Measurements from ENCODE around the gene EFCAB12. TPM values are rescaled to one million over a fixed set of nuclear protein-coding genes. Genes with fewer than 3 reads are reported as not detected.

EFCAB12 gene
- total and polyA plus RNA-seq, 2 donors (not counting 3 experiments of a cell fraction or from before 2014, with no cell fraction given), result 0.15 to 0.49 TPM

DNA sequence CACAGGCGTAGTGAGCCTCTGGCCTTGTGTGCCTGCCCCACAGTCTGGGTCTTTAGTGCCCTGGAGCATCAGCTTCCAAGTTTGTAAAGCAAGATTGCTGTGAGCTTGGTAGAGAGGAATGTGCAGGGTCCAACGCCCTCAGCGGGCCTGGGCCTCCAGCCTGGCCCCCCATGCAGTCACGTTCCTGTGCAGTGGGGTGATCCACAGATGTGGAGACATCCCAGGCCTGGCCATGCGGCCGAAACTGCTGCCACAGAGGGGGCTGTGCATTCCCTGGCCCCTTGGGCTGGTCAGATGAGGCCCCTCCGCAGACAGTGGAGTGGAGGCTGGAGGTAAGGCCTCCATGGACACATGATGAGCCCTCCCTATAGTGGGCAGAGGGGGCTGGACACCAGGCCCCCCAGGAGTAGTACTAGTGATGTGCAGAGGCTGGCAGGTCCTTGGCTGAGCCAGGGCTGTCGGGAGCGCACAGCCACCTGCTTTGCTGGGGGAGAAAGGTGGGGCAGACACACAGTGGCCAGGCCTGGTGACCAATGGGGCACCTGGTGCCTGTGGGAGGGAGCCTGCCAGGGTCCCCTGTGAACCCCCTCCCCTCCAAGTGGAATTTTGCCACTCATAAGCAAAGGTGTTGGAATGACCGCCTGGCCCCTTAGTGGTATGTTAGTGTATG lies 71.5 kb downstream of the EFCAB12 start:
- Histone ChIP-seq H3K27me3 (ENCODE audit: control insufficient read depth in 2 of 2, insufficient read depth in 2 of 2, low read length in 2 of 2) (no peaks in the 10 kb centered on the region), H3K27ac (ENCODE audit: insufficient read depth, low read depth, low read length) (no peak overlapping the region)
- dilution Hi-C loops (cut with MboI; ENCODE audit: extremely low pct_ligation_motif_present, low sequenced_read_pairs), result no loop called here

DNA sequence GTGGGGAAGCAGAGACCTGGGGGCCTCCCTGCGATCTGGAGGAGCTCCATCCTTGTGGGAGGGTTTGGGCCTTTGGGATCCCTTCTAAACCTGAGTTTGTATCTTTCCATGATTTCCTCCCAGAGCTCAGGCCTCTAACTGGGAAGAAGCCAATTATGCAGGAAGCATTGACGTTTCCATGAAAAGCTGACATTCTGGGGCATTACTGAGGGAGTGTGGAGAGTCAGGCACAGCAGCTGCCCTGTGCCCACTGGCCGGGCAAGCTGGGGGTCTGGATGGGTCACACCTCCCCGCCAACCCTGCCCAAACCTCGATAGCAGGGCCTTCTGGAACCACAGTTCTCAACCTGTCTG lies 74.9 kb downstream of the EFCAB12 start:
- FAIRE-seq, result peak; percentile 42
- DNase-seq (ENCODE audit: low read depth, low spot score), result no peak

More for the DNA sequence above, 71.5 kb downstream of the EFCAB12 start:
- no peaks in the 10 kb centered on the region for H3K36me3 ChIP-seq (ENCODE audit: control insufficient read depth in 2 of 2, extremely low read depth in 1 of 2, insufficient read depth in 2 of 2, low read length in 2 of 2)
- no peaks in the 10 kb centered on the region for H3K9me3 ChIP-seq (replicated peaks; ENCODE audit: control insufficient read depth, insufficient read depth, low read length)
- DNase-seq (ENCODE audit: low read depth, low spot score) (no peak), FAIRE-seq (no peak)
- no peak overlapping the region for H3K4me3 ChIP-seq (replicated peaks in 1 of 3; ENCODE audit: insufficient read depth in 1 of 3, low read depth in 1 of 3, low read length in 3 of 3)
- no peaks in the 10 kb centered on the region for H3K9me1 ChIP-seq (replicated peaks; ENCODE audit: control insufficient read depth, extremely low read depth, insufficient read depth, low read length)
- BruUV-seq (replicated peaks), result no TSS peak
- no peaks in the 10 kb centered on the region for H4K20me1 ChIP-seq (replicated peaks; ENCODE audit: control insufficient read depth, extremely low read depth, insufficient read depth, low read length)
- intact Hi-C loops (cut with micrococcal nuclease), result no loop called here
- no peak overlapping the region for H3K4me2 ChIP-seq (ENCODE audit: insufficient read depth, low read length)
- no peaks in the 10 kb centered on the region for H3K79me2 ChIP-seq (ENCODE audit: control insufficient read depth, insufficient read depth, low read length)
- H3K9ac ChIP-seq (replicated peaks; ENCODE audit: extremely low read depth, insufficient read depth, low read length), result no peak overlapping the region
- TF ChIP-seq MYC (IDR thresholded peaks at IDR 0.05; ENCODE audit: low read depth, low read length), result no peak
- no peak for TF ChIP-seq GATA2 (IDR thresholded peaks at IDR 0.05; ENCODE audit: insufficient read depth, insufficient read length, low read depth, low read length)
- TF ChIP-seq EZH2 (IDR thresholded peaks at IDR 0.05; ENCODE audit: borderline replicate concordance, low read depth, low read length, severe bottlenecking), result no peak
- TF ChIP-seq, protein P1, sequence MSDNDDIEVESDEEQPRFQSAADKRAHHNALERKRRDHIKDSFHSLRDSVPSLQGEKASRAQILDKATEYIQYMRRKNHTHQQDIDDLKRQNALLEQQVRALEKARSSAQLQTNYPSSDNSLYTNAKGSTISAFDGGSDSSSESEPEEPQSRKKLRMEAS (IDR thresholded peaks at IDR 0.05; ENCODE audit: insufficient read depth, insufficient read length), result no peak
- POLR2A ChIA-PET, result no interaction called here
- H2AFZ ChIP-seq (ENCODE audit: low read depth, low read length), result no peak overlapping the region
- peaks cover 11% of the 10 kb centered on the region for H3K4me1 ChIP-seq (ENCODE audit: control insufficient read depth, extremely low read depth, insufficient read depth, low read length)
- CTCF ChIA-PET, result no interaction called here

More for the DNA sequence above, 74.9 kb downstream of the EFCAB12 start:
- no peaks in the 10 kb centered on the region for H3K79me2 ChIP-seq (ENCODE audit: control insufficient read depth, insufficient read depth, low read length)
- dilution Hi-C loops (cut with MboI; ENCODE audit: extremely low pct_ligation_motif_present, low sequenced_read_pairs) (no loop called here), intact Hi-C loops (cut with micrococcal nuclease) (no loop called here)
- peaks cover 15% of the 10 kb centered on the region for H3K4me1 ChIP-seq (ENCODE audit: control insufficient read depth, extremely low read depth, insufficient read depth, low read length)
- BruUV-seq (replicated peaks), result no TSS peak
- no peaks in the 10 kb centered on the region for H3K9me1 ChIP-seq (replicated peaks; ENCODE audit: control insufficient read depth, extremely low read depth, insufficient read depth, low read length)
- no peak overlapping the region for H3K27ac ChIP-seq (ENCODE audit: insufficient read depth, low read depth, low read length)
- TF ChIP-seq GATA2 (IDR thresholded peaks at IDR 0.05; ENCODE audit: insufficient read depth, insufficient read length, low read depth, low read length), result no peak
- TF ChIP-seq EZH2 (IDR thresholded peaks at IDR 0.05; ENCODE audit: borderline replicate concordance, low read depth, low read length, severe bottlenecking), result no peak
- no peak for TF ChIP-seq POLR2A (IDR thresholded peaks at IDR 0.05; ENCODE audit: low read depth, low read length)
- no peak for TF ChIP-seq POLR2AphosphoS5 (IDR thresholded peaks at IDR 0.05; ENCODE audit: insufficient read depth, low read depth, low read length)
- TF ChIP-seq JUN (IDR thresholded peaks at IDR 0.05; ENCODE audit: borderline replicate concordance, insufficient read depth, insufficient read length, low read depth), result no peak
- TF ChIP-seq, protein P1 (IDR thresholded peaks at IDR 0.05; ENCODE audit: insufficient read depth, insufficient read length), result no peak
- TF ChIP-seq, protein P2, sequence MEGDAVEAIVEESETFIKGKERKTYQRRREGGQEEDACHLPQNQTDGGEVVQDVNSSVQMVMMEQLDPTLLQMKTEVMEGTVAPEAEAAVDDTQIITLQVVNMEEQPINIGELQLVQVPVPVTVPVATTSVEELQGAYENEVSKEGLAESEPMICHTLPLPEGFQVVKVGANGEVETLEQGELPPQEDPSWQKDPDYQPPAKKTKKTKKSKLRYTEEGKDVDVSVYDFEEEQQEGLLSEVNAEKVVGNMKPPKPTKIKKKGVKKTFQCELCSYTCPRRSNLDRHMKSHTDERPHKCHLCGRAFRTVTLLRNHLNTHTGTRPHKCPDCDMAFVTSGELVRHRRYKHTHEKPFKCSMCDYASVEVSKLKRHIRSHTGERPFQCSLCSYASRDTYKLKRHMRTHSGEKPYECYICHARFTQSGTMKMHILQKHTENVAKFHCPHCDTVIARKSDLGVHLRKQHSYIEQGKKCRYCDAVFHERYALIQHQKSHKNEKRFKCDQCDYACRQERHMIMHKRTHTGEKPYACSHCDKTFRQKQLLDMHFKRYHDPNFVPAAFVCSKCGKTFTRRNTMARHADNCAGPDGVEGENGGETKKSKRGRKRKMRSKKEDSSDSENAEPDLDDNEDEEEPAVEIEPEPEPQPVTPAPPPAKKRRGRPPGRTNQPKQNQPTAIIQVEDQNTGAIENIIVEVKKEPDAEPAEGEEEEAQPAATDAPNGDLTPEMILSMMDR (IDR thresholded peaks at IDR 0.05; ENCODE audit: extremely low read depth in 1 of 2, insufficient read depth in 1 of 2, low read depth in 1 of 2, low read length in 2 of 2), result no peak
- TF ChIP-seq FOS (IDR thresholded peaks at IDR 0.05; ENCODE audit: borderline replicate concordance, insufficient read depth, low read length), result no peak
- ChIA-PET CTCF (interaction anchor here (0.8 to 1.9 kb wide), 8 partner anchors 9 to 96 kb away, joined by 3 to 10 read pairs (median 6); partner anchors contain the start of gene EFCAB12), POLR2A (no interaction called here)
- H2AFZ ChIP-seq (ENCODE audit: low read depth, low read length), result peak overlapping the region; percentile 66
- H3K4me2 ChIP-seq (ENCODE audit: insufficient read depth, low read length), result no peak overlapping the region
- no peak overlapping the region for H3K9ac ChIP-seq (replicated peaks; ENCODE audit: extremely low read depth, insufficient read depth, low read length)
- no peaks in the 10 kb centered on the region for H4K20me1 ChIP-seq (replicated peaks; ENCODE audit: control insufficient read depth, extremely low read depth, insufficient read depth, low read length)
- no peaks in the 10 kb centered on the region for H3K36me3 ChIP-seq (ENCODE audit: control insufficient read depth in 2 of 2, extremely low read depth in 1 of 2, insufficient read depth in 2 of 2, low read length in 2 of 2)
- H3K27me3 ChIP-seq (ENCODE audit: control insufficient read depth in 2 of 2, insufficient read depth in 2 of 2, low read length in 2 of 2), result no peaks in the 10 kb centered on the region
- no peak overlapping the region for H3K4me3 ChIP-seq (replicated peaks in 1 of 3; ENCODE audit: insufficient read depth in 1 of 3, low read depth in 1 of 3, low read length in 3 of 3)
- H3K9me3 ChIP-seq (replicated peaks; ENCODE audit: control insufficient read depth, insufficient read depth, low read length), result no peaks in the 10 kb centered on the region

All from endothelial cell of umbilical vein (primary cell).